Urinary bladder (tissue), 4 donors: ENCODE results near the gene TRAPPC4. TPM values are rescaled to one million over a fixed set of nuclear protein-coding genes. Genes with fewer than 3 reads are reported as not detected.
"Not testable (repeated sequence)": the region's sequence is repeated elsewhere in the genome, so short reads cannot be mapped to it uniquely, and the experiment has no call there.

Experiments used
- DNase-seq: peaks from one replicate; pipeline ENCODE4 v3.0.0-alpha.2; 2015; ENCODE audit errors: extremely low spot score
- H3K27ac ChIP-seq: one replicate; pipeline ENCODE4 v1.5.1; 2013; ENCODE audit warnings: low read depth, mild to moderate bottlenecking, moderate library complexity
- H3K36me3 ChIP-seq: one replicate; pipeline ENCODE4 v1.6.1; 2013; ENCODE audit warnings: mild to moderate bottlenecking, moderate library complexity; ENCODE audit not compliant: insufficient read depth
- H3K4me1 ChIP-seq: one replicate; pipeline ENCODE4 v1.6.1; 2013; ENCODE audit warnings: mild to moderate bottlenecking, moderate library complexity; ENCODE audit not compliant: insufficient read depth
- H3K4me3 ChIP-seq: one replicate; pipeline ENCODE4 v1.5.1; 2013; ENCODE audit warnings: low read depth, low read length
- WGBS: extraction: QIAGEN DNeasy Blood & Tissue Kit; methylation state at CpG from one replicate; pipeline ENCODE4 v1.1.7; 2013; 5-methylcytosine and 5-hydroxymethylcytosine counted together
- polyA plus RNA-seq: library from polyadenylated mRNA; stranded (reverse); fragments of 200-250 nt; gene quantifications from one replicate; pipeline ENCODE4 v1.2.3, GENCODE V29; 2013
- total RNA-seq: library from RNA; depleted of rRNA; stranded (reverse); fragments of >200 nt; gene quantifications from one replicate; pipeline ENCODE4 v1.2.3, GENCODE V29; 2014
- donor health status: healthy with polysubstance abuse.
- donor health status: healthy.

TRAPPC4 gene
- total and polyA plus RNA-seq, 2 donors: 40.6 to 59.3 TPM

GRCh38 chr11:119033421-119033820, 14.9 kb downstream of the TRAPPC4 start:
- H3K27ac ChIP-seq, H3K4me1 ChIP-seq, H3K4me3 ChIP-seq, H3K36me3 ChIP-seq, DNase-seq: not testable (repeated sequence)
- 80% methylated on average over 10 of the region's 10 CpGs for WGBS

- Histone ChIP-seq H3K4me1 (no peaks in the 10 kb centered on the region), H3K27ac (no peak overlapping the region), H3K4me3 (no peak overlapping the region), H3K36me3 (no peaks in the 10 kb centered on the region)
- 84% methylated on average over 3 of the region's 3 CpGs for WGBS
- DNase-seq: no peak
Observed at GRCh38 chr11:119034813-119035212, 16.2 kb downstream of the TRAPPC4 start.

- H3K27ac ChIP-seq: no peak overlapping the region
- no peak for DNase-seq
- H3K4me1 ChIP-seq: no peaks in the 10 kb centered on the region
- H3K36me3 ChIP-seq: no peaks in the 10 kb centered on the region
- no peak overlapping the region for H3K4me3 ChIP-seq
- 77% methylated on average over 5 of the region's 5 CpGs for WGBS
Observed at GRCh38 chr11:119038884-119039283, 20.3 kb downstream of the TRAPPC4 start.

GRCh38 chr11:119039471-119039870, 20.9 kb downstream of the TRAPPC4 start:
- WGBS: 20% methylated on average over 11 of the region's 11 CpGs
- not testable (repeated sequence) for H3K4me1 ChIP-seq, DNase-seq, H3K27ac ChIP-seq, H3K4me3 ChIP-seq, H3K36me3 ChIP-seq

- no peak overlapping the region for H3K27ac ChIP-seq
- H3K4me3 ChIP-seq: no peak overlapping the region
- WGBS: 86% methylated on average over 4 of the region's 4 CpGs
Observed at GRCh38 chr11:119041821-119042514, 23.4 kb downstream of the TRAPPC4 start.

GRCh38 chr11:119042927-119043326, 24.4 kb downstream of the TRAPPC4 start:
- H3K27ac ChIP-seq: no peak overlapping the region
- H3K4me3 ChIP-seq: no peak overlapping the region
- peaks cover 2% of the 10 kb centered on the region for H3K36me3 ChIP-seq
- no peaks in the 10 kb centered on the region for H3K4me1 ChIP-seq
- WGBS: 92% methylated on average over 9 of the region's 9 CpGs
- no peak for DNase-seq

More at GRCh38 chr11:119041821-119042514, 23.4 kb downstream of the TRAPPC4 start:
- no peak for DNase-seq
- Histone ChIP-seq H3K4me1 (no peaks in the 10 kb centered on the region), H3K36me3 (peaks cover 2% of the 10 kb centered on the region)

- no peak for DNase-seq
- Histone ChIP-seq H3K27ac (no peak overlapping the region), H3K36me3 (peaks cover 7% of the 10 kb centered on the region), H3K4me1 (no peaks in the 10 kb centered on the region), H3K4me3 (no peak overlapping the region)
- WGBS: 68% methylated on average over 6 of the region's 6 CpGs
Observed at GRCh38 chr11:119044708-119045107, 26.1 kb downstream of the TRAPPC4 start.

GRCh38 chr11:119046489-119046888, 27.9 kb downstream of the TRAPPC4 start:
- 95% methylated on average over 6 of the region's 6 CpGs for WGBS
- Histone ChIP-seq H3K4me1 (no peaks in the 10 kb centered on the region), H3K27ac (no peak overlapping the region), H3K36me3 (peaks cover 7% of the 10 kb centered on the region), H3K4me3 (no peak overlapping the region)
- DNase-seq: no peak

GRCh38 chr11:119047205-119047604, 28.6 kb downstream of the TRAPPC4 start:
- 94% methylated on average over 6 of the region's 6 CpGs for WGBS
- Histone ChIP-seq H3K36me3 (peaks cover 7% of the 10 kb centered on the region), H3K4me1 (no peaks in the 10 kb centered on the region), H3K27ac (no peak overlapping the region), H3K4me3 (no peak overlapping the region)
- DNase-seq: no peak

- H3K4me3 ChIP-seq: no peak overlapping the region
- no peaks in the 10 kb centered on the region for H3K4me1 ChIP-seq
- WGBS: 95% methylated on average over 9 of the region's 9 CpGs
- no peak for DNase-seq
- no peak overlapping the region for H3K27ac ChIP-seq
- H3K36me3 ChIP-seq: peaks cover 7% of the 10 kb centered on the region
Observed at GRCh38 chr11:119048644-119049043, 30.1 kb downstream of the TRAPPC4 start.

- H3K4me1 ChIP-seq: no peaks in the 10 kb centered on the region
- WGBS: 93% methylated on average over 7 of the region's 7 CpGs
- no peak for DNase-seq
- H3K27ac ChIP-seq: no peak overlapping the region
- peaks cover 7% of the 10 kb centered on the region for H3K36me3 ChIP-seq
- no peak overlapping the region for H3K4me3 ChIP-seq
Observed at GRCh38 chr11:119049081-119049480, 30.5 kb downstream of the TRAPPC4 start.

GRCh38 chr11:119051440-119052162, 33.0 kb downstream of the TRAPPC4 start:
- Histone ChIP-seq H3K4me3 (no peak overlapping the region), H3K27ac (no peak overlapping the region), H3K4me1 (peaks cover 2% of the 10 kb centered on the region), H3K36me3 (peaks cover 5% of the 10 kb centered on the region)
- no peak for DNase-seq
- WGBS: 84% methylated on average over 17 of the region's 17 CpGs

- Histone ChIP-seq H3K27ac (no peak overlapping the region), H3K4me1 (peaks cover 2% of the 10 kb centered on the region), H3K36me3 (peaks cover 5% of the 10 kb centered on the region), H3K4me3 (no peak overlapping the region)
- DNase-seq: no peak
- WGBS: 94% methylated on average over 23 of the region's 23 CpGs
Observed at GRCh38 chr11:119052163-119052814, 33.7 kb downstream of the TRAPPC4 start.

GRCh38 chr11:119054418-119054817, 35.9 kb downstream of the TRAPPC4 start:
- Histone ChIP-seq H3K27ac (no peak overlapping the region), H3K4me1 (peaks cover 2% of the 10 kb centered on the region), H3K4me3 (no peak overlapping the region), H3K36me3 (peaks cover 2% of the 10 kb centered on the region)
- DNase-seq: no peak
- WGBS: 96% methylated on average over 10 of the region's 10 CpGs
